Smooth muscle cell (in vitro differentiated cells): ENCODE results near the gene AMBP. TPM values are rescaled to one million over a fixed set of nuclear protein-coding genes. Genes with fewer than 3 reads are reported as not detected.

Experiments
- DNase-seq: peaks from one replicate; lab custom pipeline; 2025; ENCODE audit not compliant: unreplicated experiment; lab: John Stamatoyannopoulos, UW
- H2AFZ ChIP-seq: fragments of 200-600 bp; sonication (generic); 2 replicates; pipeline ENCODE4 v1.6.0; 2016; ENCODE audit warnings: antibody characterized with exemption, low read depth, mild to moderate bottlenecking
- H3F3A ChIP-seq: fragments of 200-600 bp; sonication (generic); 2 replicates; pipeline ENCODE4 v1.6.0; 2017; ENCODE audit warnings: antibody characterized with exemption, low read depth
- H3K27ac ChIP-seq: fragments of 200-600 bp; sonication (generic); 2 replicates; pipeline ENCODE4 v1.5.1; 2016; ENCODE audit warnings: low read depth, mild to moderate bottlenecking
- H3K27me3 ChIP-seq: fragments of 200-600 bp; sonication (generic); 2 replicates; pipeline ENCODE4 v1.6.1; 2016; ENCODE audit warnings: low read depth, mild to moderate bottlenecking
- H3K36me3 ChIP-seq: fragments of 200-600 bp; sonication (generic); 2 replicates; pipeline ENCODE4 v1.5.1; 2016; ENCODE audit warnings: low read depth
- H3K4me1 ChIP-seq: fragments of 200-600 bp; sonication (generic); 2 replicates; pipeline ENCODE4 v1.5.1; 2016; ENCODE audit warnings: low read depth
- H3K4me2 ChIP-seq: fragments of 200-600 bp; sonication (generic); 2 replicates; pipeline ENCODE4 v1.6.0; 2016; ENCODE audit warnings: mild to moderate bottlenecking
- H3K4me3 ChIP-seq: fragments of 200-600 bp; sonication (generic); 2 replicates; pipeline ENCODE4 v1.5.1; 2016; ENCODE audit warnings: mild to moderate bottlenecking
- H3K79me2 ChIP-seq: fragments of 200-600 bp; sonication (generic); 2 replicates; pipeline ENCODE4 v1.6.0; 2016; ENCODE audit warnings: low read depth, mild to moderate bottlenecking
- H3K9ac ChIP-seq: fragments of 200-600 bp; sonication (generic); 2 replicates; pipeline ENCODE4 v1.6.0; 2016; ENCODE audit warnings: low read depth
- H3K9me3 ChIP-seq: fragments of 200-600 bp; sonication (generic); replicated peaks from 2 replicates; pipeline ENCODE4 v1.5.1; 2016; ENCODE audit warnings: low read depth
- H4K20me1 ChIP-seq: fragments of 200-600 bp; sonication (generic); 2 replicates; pipeline ENCODE4 v1.6.0; 2016; ENCODE audit warnings: low read depth
- CTCF ChIP-seq: fragments of 200-600 bp; sonication (generic); IDR thresholded peaks from 2 replicates; pipeline ENCODE4 v1.5.1; 2017; ENCODE audit warnings: borderline replicate concordance, mild to moderate bottlenecking, antibody characterized with exemption; ENCODE audit not compliant: insufficient read depth, poor library complexity, severe bottlenecking
- WGBS: methylation state at CpG from one replicate; pipeline ENCODE4 v1.1.7; 2016; ENCODE audit warnings: low lambda C conversion rate; 5-methylcytosine and 5-hydroxymethylcytosine counted together
- polyA plus RNA-seq: library from polyadenylated mRNA; unstranded; fragments of >200 nt; fragmentation: Nextera tagmentation; extraction: Ambion mirVana; gene quantifications from 2 replicates; pipeline ENCODE4 v1.2.1, GENCODE V29; 2016
- total RNA-seq: library from RNA; depleted of rRNA; stranded (reverse); fragments of >200 nt; gene quantifications from 2 replicates; pipeline ENCODE4 v1.2.3, GENCODE V29; 2014

Gene AMBP
- total and polyA plus RNA-seq, 2 experiments from 2014 or later: 0.35 TPM; not detected in 1

GRCh38 chr9:114039484-114039883 is 38.6 kb downstream of the AMBP start:
- Histone ChIP-seq H3K4me3 (no peak overlapping the region), H3K36me3 (peaks cover 8% of the 10 kb centered on the region), H3K4me2 (no peak overlapping the region), H3F3A (no peaks in the 10 kb centered on the region), H2AFZ (no peak overlapping the region), H3K9me3 (no peaks in the 10 kb centered on the region), H3K27me3 (no peaks in the 10 kb centered on the region), H3K27ac (no peak overlapping the region), H3K9ac (no peak overlapping the region), H3K79me2 (no peaks in the 10 kb centered on the region), H4K20me1 (peaks cover 18% of the 10 kb centered on the region), H3K4me1 (no peaks in the 10 kb centered on the region)
- TF ChIP-seq CTCF: no peak
- 97% methylated on average over 5 of the region's 5 CpGs for WGBS
- no peak for DNase-seq

DNA sequence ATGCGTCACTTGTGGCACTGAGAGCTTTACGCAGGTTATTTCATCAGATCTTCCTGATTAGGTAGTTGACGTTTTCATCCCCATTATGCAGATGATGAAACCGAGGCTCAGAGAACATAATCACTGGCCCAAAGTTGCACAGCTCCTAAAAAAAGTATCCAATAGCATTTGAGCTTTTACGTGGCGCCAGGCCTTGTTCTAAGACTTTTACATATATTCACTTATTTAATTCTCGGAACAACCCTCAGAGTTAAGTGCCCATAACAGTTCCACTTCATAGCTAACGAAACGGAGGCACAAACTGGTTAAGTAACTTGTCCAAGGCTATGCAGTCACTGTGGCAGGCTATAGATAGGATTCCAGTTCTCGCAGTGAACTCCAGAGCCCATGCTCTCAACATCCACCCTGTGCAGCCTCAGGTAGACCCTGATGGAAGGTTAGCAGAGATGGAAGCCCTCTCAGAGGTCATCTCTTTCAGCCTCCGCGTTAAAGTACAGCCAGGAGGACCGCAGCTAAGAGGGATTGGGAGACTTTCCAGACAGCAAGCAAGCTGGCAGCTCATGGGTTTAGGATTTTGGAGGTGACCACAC is 39.3 kb downstream of the AMBP start:
- Histone ChIP-seq H3K9me3 (no peaks in the 10 kb centered on the region), H4K20me1 (peaks cover 12% of the 10 kb centered on the region), H3F3A (no peaks in the 10 kb centered on the region), H3K79me2 (no peaks in the 10 kb centered on the region), H3K4me3 (no peak overlapping the region), H3K4me2 (no peak overlapping the region), H3K27me3 (no peaks in the 10 kb centered on the region), H3K9ac (no peak overlapping the region), H2AFZ (no peak overlapping the region), H3K27ac (no peak overlapping the region), H3K36me3 (peaks cover 8% of the 10 kb centered on the region), H3K4me1 (no peaks in the 10 kb centered on the region)
- 94% methylated on average over 13 of the region's 13 CpGs for WGBS
- no peak for TF ChIP-seq CTCF
- no peak for DNase-seq

- Histone ChIP-seq H2AFZ (no peak overlapping the region), H3K4me3 (no peak overlapping the region), H3K9ac (no peak overlapping the region), H3K36me3 (peaks cover 8% of the 10 kb centered on the region), H3K9me3 (no peaks in the 10 kb centered on the region), H3K4me2 (no peak overlapping the region), H3K27ac (no peak overlapping the region), H3K79me2 (no peaks in the 10 kb centered on the region), H3F3A (no peaks in the 10 kb centered on the region), H3K4me1 (no peaks in the 10 kb centered on the region), H3K27me3 (no peaks in the 10 kb centered on the region), H4K20me1 (peaks cover 5% of the 10 kb centered on the region)
- WGBS: 76% methylated on average over 19 of the region's 19 CpGs
- no peak for TF ChIP-seq CTCF
- no peak for DNase-seq
Measured at GRCh38 chr9:114037961-114038723, 40.0 kb downstream of the AMBP start.
